Urothelium cell line (cell line): ENCODE results near the gene KCNJ11.
A peak's percentile ranks its signal among the peaks of the same experiment; 100 is the strongest.

Experiments used
- DNase-seq: peaks from one replicate; pipeline ENCODE4 v3.0.0; 2011; ENCODE audit warnings: low spot score, mixed read lengths
- FAIRE-seq: peaks from 2 replicates; lab custom pipeline; 2011; peaks lifted over from hg19 to GRCh38; lab: Jason Lieb, UNC

KCNJ11 gene

DNA sequence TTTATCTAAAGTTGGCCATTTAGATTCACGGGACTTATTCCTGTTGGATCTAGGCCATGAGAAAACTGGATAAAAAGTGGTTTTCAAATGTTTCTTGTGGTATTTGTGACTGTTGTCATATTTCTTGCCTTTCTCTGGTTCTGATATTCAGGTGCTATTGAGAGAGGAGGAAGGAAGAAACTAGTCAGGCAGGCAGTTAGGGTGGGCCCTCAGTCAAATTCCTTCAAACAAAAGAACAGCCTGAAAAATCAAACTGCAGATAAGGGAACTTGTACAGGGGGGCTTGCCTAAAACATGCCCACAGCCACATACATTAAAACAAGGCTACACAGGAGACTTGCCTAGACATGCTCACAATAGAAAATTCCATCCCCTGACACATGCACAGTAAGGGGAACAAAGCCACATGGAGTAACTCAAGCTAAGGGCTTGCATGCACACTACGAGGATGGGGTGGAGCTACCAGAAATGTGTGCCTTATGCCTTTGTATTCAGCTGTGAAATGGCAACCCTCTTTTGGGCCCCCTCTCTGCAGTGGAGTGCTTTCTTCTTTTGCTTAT, 18.7 kb downstream of the KCNJ11 start:
- FAIRE-seq (no peak), DNase-seq (no peak)

DNA sequence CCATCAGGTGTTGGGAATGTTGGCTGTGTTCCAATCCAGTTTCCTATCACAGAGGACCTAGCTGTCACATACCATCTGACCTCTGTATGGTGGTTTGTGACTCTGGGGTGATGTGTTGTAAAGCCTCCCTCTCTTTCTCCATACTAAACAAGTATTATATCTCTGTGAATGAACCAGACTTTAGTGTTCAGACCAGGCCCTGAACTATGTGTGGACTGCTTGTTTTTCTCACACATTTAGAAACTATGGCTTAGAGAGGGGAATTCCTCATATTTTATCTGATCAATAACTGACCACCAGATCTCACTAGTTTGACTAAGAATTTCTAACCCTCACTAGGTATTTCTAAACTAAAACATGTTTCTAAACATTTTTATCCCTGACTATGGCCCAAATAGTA, 19.4 kb downstream of the KCNJ11 start:
- FAIRE-seq (no peak), DNase-seq (no peak)

DNA sequence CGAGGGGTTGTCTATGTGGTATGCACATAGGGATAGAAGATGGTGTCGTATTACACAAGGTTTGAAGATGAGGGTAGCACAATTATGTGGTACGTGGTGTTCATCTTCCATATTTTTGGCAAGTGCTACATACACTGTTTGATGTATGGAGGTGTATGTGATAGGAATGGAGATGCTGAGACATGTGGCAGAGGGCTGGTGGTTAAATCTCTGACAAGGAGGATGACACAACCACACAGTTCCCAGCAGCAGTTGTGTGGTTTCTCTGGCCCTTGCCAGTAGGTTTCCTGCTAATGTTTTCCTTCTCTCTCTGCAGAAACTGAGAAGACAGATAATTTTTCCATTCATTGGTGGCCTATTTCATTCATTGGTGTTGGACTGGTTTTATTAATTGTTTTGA, 19.9 kb downstream of the KCNJ11 start:
- no peak for FAIRE-seq
- DNase-seq, result no peak

DNA sequence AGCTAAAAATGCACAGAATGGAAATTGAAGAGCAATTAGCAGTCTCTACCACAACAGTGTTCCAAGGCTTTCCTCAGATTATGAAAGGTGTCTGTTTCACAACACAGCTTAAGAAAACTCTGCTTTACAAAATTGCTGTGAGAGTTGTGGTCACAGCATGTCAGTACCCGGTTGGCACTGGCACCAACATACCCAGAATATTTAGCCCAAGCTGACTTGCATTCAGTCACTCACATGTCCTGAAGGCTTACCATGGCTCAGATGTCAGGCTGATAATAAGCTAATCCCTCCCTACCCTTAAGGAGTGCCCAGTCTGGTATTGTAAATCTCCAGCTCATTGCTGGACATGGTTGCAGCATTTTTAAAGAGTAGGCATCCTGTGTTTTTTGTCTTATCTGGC, 22.0 kb downstream of the KCNJ11 start:
- DNase-seq (no peak), FAIRE-seq (no peak)

- peak; percentile 65 for DNase-seq
- FAIRE-seq, result no peak
Observed at GRCh38 chr11:17354601-17354991, 33.9 kb downstream of the KCNJ11 start.

GRCh38 chr11:17353821-17354600, 34.4 kb downstream of the KCNJ11 start:
- DNase-seq (no peak), FAIRE-seq (no peak)

DNA sequence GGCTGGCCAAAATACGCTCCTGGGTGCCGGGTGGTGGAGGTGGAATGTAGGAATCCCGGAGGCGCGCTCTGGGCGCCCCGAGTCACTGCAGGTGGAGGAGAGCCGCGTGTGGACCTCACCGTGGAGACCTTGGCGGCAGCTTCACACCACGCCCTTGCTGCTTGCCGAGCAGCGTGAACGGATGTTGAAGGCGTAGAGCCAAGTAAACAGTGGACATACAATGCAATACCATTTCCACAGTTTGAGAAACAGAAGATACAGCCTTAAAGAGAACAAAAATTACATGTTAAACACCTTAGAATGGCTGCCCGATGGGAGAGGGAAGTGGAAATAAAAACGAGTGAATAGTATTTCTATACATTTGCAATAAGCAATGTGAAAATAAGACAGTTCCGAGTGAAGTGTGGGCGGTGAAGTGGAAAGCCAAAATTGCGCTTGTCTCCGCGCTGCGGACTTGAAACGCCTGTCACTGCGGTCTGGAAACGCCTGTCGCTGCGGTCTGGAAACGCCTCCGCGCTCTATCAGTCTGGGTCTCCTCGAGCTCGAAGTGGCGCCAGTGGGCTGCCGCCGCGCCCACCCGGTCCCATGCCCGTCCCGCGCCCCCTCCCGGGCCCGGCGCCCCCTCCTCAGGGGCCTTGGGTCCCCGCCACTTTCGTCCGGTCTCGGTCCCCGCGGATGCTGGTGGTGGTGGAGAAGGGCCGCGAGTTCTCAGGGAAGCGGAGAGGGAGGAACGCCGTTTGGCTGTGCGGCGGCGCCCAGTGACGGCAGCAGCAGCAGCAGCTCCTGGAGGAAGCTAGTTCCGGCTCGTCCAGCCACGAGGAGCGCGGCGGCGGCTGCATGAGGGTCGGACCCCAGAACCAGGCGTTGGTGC, 35.3 kb downstream of the KCNJ11 start:
- peak; percentile 65 for DNase-seq
- FAIRE-seq, result no peak

DNA sequence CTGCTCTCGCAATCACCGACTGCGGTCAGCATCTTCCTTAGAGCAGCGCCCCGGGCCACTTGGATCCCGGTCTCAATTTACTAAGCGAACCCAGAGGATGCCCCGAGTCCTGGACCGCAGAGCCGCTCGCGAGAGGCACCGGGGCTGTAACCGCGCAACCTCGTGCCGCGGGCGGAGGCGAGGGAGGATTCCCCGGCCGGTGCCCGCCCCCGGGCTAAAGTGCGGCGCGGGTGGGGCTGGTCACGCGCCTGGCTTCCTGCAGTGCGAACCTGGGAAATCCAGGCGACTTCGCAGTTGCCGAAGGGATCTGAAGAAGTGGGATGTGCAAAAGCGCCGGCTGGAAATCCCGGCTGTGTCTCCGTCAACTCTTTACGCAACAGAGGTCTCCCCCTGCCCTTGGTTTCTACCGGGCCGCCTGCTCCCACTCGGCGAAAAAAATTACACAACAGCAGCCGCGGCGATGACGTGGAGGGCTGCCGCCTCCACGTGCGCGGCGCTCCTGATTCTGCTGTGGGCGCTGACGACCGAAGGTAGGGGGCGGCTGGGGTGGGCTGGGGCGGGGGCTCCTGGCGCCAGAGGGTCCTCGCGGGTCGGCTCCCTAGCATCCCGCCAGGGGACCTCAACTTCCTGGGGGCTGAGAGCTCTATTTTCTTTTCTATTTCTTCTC, 36.8 kb downstream of the KCNJ11 start, which contains the start of gene NCR3LG1:
NCR3LG1 (plus strand) TSS at position 291 of the 667 bp plus-strand sequence; CDS start at position 461, 170 bp downstream.
- DNase-seq (no peak), FAIRE-seq (no peak)

DNA sequence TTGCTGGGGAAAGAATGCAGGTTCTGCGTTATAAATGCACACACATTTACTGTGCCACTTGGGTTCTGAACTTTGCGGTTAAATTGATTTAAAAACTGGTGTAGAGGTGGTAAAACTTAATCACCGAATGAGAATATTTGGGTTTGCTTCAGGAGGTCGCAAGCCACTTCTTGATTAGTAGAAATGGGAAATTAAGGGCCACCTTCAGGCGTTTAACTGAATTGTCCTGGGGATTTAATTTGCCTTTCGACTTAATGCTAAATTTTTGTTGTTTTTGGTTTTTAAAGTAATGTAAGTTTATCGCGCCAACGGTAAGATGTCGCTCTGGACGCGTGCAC, 37.3 kb downstream of the KCNJ11 start:
- no peak for DNase-seq
- FAIRE-seq, result no peak

GRCh38 chr11:17350455-17351171, 37.8 kb downstream of the KCNJ11 start:
- no peak for FAIRE-seq

DNA sequence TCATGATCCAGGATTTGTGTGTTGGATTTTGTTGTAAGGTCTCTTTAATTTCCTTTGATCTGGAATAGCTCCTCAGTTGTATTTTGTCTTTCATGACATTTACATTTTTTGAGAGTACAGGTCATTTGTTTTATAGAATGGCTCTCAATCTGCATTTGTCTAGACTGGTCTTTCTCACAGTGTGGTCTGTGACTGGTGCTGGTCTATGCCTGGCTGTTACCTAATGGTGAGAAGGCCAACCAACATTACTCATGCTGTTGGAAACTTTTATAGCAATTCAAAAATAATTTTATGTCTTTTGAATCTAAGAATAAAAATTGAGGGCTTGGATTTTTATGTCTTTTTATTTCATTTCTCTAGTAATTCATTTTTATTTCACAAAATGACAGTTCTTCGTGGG, 40.8 kb downstream of the KCNJ11 start:
- no peak for DNase-seq

More at GRCh38 chr11:17350455-17351171, 37.8 kb downstream of the KCNJ11 start:
- DNase-seq, result no peak

DNA sequence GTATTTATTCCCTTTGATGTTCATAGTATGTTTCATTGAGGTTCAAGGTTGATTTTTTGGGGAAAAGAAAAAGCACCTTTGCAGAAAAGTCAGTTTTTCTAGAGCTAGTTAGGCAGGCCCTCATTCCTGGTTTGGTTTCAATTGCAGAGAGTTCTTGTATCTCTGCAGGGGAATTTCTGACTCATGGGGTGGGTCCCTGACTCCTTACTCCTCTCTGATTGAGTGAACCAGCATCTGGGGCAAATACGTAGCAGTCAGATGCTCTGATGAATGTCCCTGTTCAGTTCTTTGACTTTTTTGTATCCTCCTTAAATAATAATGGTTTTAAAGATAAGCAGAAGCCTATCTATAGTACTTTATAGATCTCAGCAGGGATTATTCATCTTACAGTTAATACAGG, 44.6 kb downstream of the KCNJ11 start:
- FAIRE-seq, result no peak
- DNase-seq, result no peak

More for the DNA sequence above, 40.8 kb downstream of the KCNJ11 start:
- no peak for FAIRE-seq

DNA sequence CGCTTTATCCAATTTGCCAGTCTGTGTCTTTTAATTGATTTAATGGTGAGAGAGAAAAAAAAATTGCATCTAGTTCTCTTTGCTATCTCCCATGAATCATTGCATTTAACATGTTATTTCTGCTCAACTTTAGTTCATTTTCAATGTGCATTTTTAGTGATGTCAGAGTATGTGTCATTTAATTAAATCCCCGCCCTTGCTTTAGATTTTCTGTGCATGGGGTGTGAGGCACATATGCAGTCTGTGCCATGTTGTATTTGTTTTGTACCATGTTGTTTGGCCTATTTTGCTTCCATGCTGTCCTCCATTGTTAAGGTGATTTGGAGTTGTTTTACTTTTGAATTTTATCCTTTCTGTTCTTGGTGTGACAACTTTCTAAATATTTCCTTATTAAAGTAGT, 45.2 kb downstream of the KCNJ11 start:
- DNase-seq (no peak), FAIRE-seq (no peak)
